CD4-positive, alpha-beta T cell treated with Interleukin-21 for 1 hour (primary cell): ENCODE measurements around the gene NYNRIN.
"Not testable (repeated sequence)": the region's sequence is repeated elsewhere in the genome, so short reads cannot be mapped to it uniquely, and the experiment has no call there.

Source experiments
- DNase-seq: peaks from one replicate; pipeline ENCODE4 v3.0.0-alpha.2; 2020

NYNRIN gene

GRCh38 chr14:24370748-24371147, 28.1 kb upstream of the NYNRIN start:
- no peak for DNase-seq

GRCh38 chr14:24371605-24372004, 27.2 kb upstream of the NYNRIN start:
- not testable (repeated sequence) for DNase-seq

- DNase-seq: no peak
These were observed 25.9 kb upstream of the NYNRIN start for GRCh38 chr14:24372701-24373416.

GRCh38 chr14:24376448-24377070, 22.2 kb upstream of the NYNRIN start:
- no peak for DNase-seq

GRCh38 chr14:24377126-24377525, 21.7 kb upstream of the NYNRIN start:
- no peak for DNase-seq

GRCh38 chr14:24377657-24378056, 21.1 kb upstream of the NYNRIN start:
- DNase-seq: no peak

- DNase-seq: no peak
These were observed 20.5 kb upstream of the NYNRIN start for GRCh38 chr14:24378327-24378726.

- no peak for DNase-seq
These were observed 19.6 kb upstream of the NYNRIN start for GRCh38 chr14:24378981-24379906.

GRCh38 chr14:24379907-24380730, 18.7 kb upstream of the NYNRIN start:
- DNase-seq: no peak

- DNase-seq: no peak
These were observed 17.3 kb upstream of the NYNRIN start for GRCh38 chr14:24381363-24382063.

- DNase-seq: no peak
These were observed 16.8 kb upstream of the NYNRIN start for GRCh38 chr14:24382064-24382371.

GRCh38 chr14:24384169-24384568, 14.6 kb upstream of the NYNRIN start:
- DNase-seq: no peak

- no peak for DNase-seq
These were observed 13.3 kb upstream of the NYNRIN start for GRCh38 chr14:24385524-24385923.

- no peak for DNase-seq
These were observed 11.8 kb upstream of the NYNRIN start for GRCh38 chr14:24387009-24387345.

GRCh38 chr14:24387579-24387978, 11.2 kb upstream of the NYNRIN start:
- DNase-seq: not testable (repeated sequence)

- no peak for DNase-seq
These were observed 10.2 kb upstream of the NYNRIN start for GRCh38 chr14:24388474-24389179.

- DNase-seq: no peak
These were observed 9.5 kb upstream of the NYNRIN start for GRCh38 chr14:24389226-24389848.

GRCh38 chr14:24390701-24391468, 7.9 kb upstream of the NYNRIN start:
- DNase-seq: no peak

GRCh38 chr14:24392325-24393091, 6.3 kb upstream of the NYNRIN start:
- DNase-seq: no peak

- DNase-seq: no peak
These were observed 4.5 kb upstream of the NYNRIN start for GRCh38 chr14:24394275-24394674.
